Measurements from ENCODE around the gene PHAX. TPM values are rescaled to one million over a fixed set of nuclear protein-coding genes. Genes with fewer than 3 reads are reported as not detected.
"Not testable (repeated sequence)": the region's sequence is repeated elsewhere in the genome, so short reads cannot be mapped to it uniquely, and the experiment has no call there.

Gene PHAX
- total RNA-seq, 5 donors from 2014 or later (not counting 1 experiment from before 2014, with no cell fraction given): 19.7 to 37.3 (median 30.3) TPM

- Histone ChIP-seq H3K27me3 (replicated peaks in 1 of 2; ENCODE audit: control insufficient read depth in 2 of 2, extremely low read depth in 1 of 2, insufficient read depth in 2 of 2, low read length in 1 of 2) (peaks cover 0 to 6% of the 10 kb centered on the region in 2 experiments), H3K36me3 (ENCODE audit: control insufficient read depth in 2 of 2, extremely low read depth in 1 of 2, insufficient read depth in 1 of 2, low read length in 1 of 2) (no peaks in the 10 kb centered on the region), H3K4me1 (ENCODE audit: control insufficient read depth in 1 of 2, extremely low read depth in 1 of 2, insufficient read depth in 2 of 2, low read length in 2 of 2) (no peaks in the 10 kb centered on the region), H3K9me3 (no peaks in the 10 kb centered on the region), H3K4me3 (ENCODE audit: control insufficient read depth in 1 of 2, extremely low read depth in 1 of 2, low read length in 1 of 2) (no peak overlapping the region), H3K27ac (ENCODE audit: low read length) (no peak overlapping the region)
- peaks cover 9 to 24% of the 10 kb centered on the region in 2 donors for H3K27me3 Mint-ChIP-seq
- H3K36me3 Mint-ChIP-seq: peaks cover 5% of the 10 kb centered on the region
- DNase-seq (no peak), ATAC-seq (replicated peaks in 1 of 4) (no peak)
- ChIA-PET POLR2A (interaction anchor here in 1 of 2 donors (0.6 kb wide), 1 partner anchor 1980 kb away, joined by 4 read pairs; no protein-coding TSS in a partner anchor), CTCF (no interaction called here)
- H3K4me3 Mint-ChIP-seq: no peak overlapping the region
- H3K9me3 Mint-ChIP-seq: peaks cover 0 to 6% (median 5%) of the 10 kb centered on the region in 3 donors
- no peak overlapping the region for H3K27ac Mint-ChIP-seq
- H3K4me1 Mint-ChIP-seq: no peaks in the 10 kb centered on the region
Observed at GRCh38 chr5:126647071-126647470, 46.3 kb downstream of the PHAX start.

GRCh38 chr5:126648471-126648870, 47.7 kb downstream of the PHAX start:
- WGBS (ENCODE audit: insufficient coverage): 94% methylated on average over 3 of the region's 4 CpGs
- ATAC-seq (replicated peaks in 1 of 4) (no peak), DNase-seq (no peak)
- no peak overlapping the region for H3K4me3 ChIP-seq (ENCODE audit: control insufficient read depth in 1 of 2, extremely low read depth in 1 of 2, low read length in 1 of 2)
- POLR2A ChIA-PET: no interaction called here
- no peak overlapping the region for H3K27ac Mint-ChIP-seq
- H3K4me1 ChIP-seq (ENCODE audit: control insufficient read depth in 1 of 2, extremely low read depth in 1 of 2, insufficient read depth in 2 of 2, low read length in 2 of 2): no peaks in the 10 kb centered on the region
- peaks cover 9 to 24% of the 10 kb centered on the region in 2 donors for H3K27me3 Mint-ChIP-seq
- H3K27ac ChIP-seq (ENCODE audit: low read length): no peak overlapping the region
- CTCF ChIA-PET: interaction anchor here in 1 of 2 donors (0.5 kb wide), 1 partner anchor 10 kb away, joined by 3 read pairs; no protein-coding TSS in a partner anchor
- H3K27me3 ChIP-seq (replicated peaks in 1 of 2; ENCODE audit: control insufficient read depth in 2 of 2, extremely low read depth in 1 of 2, insufficient read depth in 2 of 2, low read length in 1 of 2): peaks cover 0 to 6% of the 10 kb centered on the region in 2 experiments
- no peaks in the 10 kb centered on the region for H3K9me3 ChIP-seq
- H3K9me3 Mint-ChIP-seq: peaks cover 0 to 6% (median 5%) of the 10 kb centered on the region in 3 donors
- no peaks in the 10 kb centered on the region for H3K36me3 ChIP-seq (ENCODE audit: control insufficient read depth in 2 of 2, extremely low read depth in 1 of 2, insufficient read depth in 1 of 2, low read length in 1 of 2)
- H3K4me3 Mint-ChIP-seq: no peak overlapping the region
- H3K36me3 Mint-ChIP-seq: peaks cover 5% of the 10 kb centered on the region
- no peaks in the 10 kb centered on the region for H3K4me1 Mint-ChIP-seq

DNA sequence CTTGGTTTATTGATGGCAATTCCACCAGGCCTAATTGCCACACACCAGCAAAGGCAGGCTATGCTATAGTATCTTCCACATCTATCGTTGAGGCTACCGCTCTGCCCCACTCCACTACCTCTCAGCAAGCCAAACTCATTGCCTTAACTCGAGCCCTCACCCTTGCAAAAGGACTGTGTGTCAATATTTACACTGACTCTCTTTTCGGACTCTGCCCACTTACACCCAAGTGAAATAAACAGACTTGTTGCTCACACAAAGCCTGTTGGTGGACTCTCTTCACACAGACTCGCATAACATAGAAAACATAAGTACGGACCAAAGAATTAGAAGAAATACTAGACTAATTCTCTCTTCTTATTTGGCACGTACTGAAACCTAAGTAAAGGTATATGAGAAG, 48.3 kb downstream of the PHAX start:
- H3K4me1 Mint-ChIP-seq; H3K9me3 ChIP-seq; H3K4me3 Mint-ChIP-seq; H3K27me3 ChIP-seq (replicated peaks in 1 of 2; ENCODE audit: control insufficient read depth in 2 of 2, extremely low read depth in 1 of 2, insufficient read depth in 2 of 2, low read length in 1 of 2); H3K36me3 ChIP-seq (ENCODE audit: control insufficient read depth in 2 of 2, extremely low read depth in 1 of 2, insufficient read depth in 1 of 2, low read length in 1 of 2); DNase-seq; H3K4me3 ChIP-seq (ENCODE audit: control insufficient read depth in 1 of 2, extremely low read depth in 1 of 2, low read length in 1 of 2); POLR2A ChIA-PET; H3K36me3 Mint-ChIP-seq; H3K4me1 ChIP-seq (ENCODE audit: control insufficient read depth in 1 of 2, extremely low read depth in 1 of 2, insufficient read depth in 2 of 2, low read length in 2 of 2); H3K9me3 Mint-ChIP-seq; ATAC-seq (replicated peaks in 1 of 4); H3K27ac ChIP-seq (ENCODE audit: low read length); H3K27ac Mint-ChIP-seq: not testable (repeated sequence)
- WGBS (ENCODE audit: insufficient coverage): 69% methylated on average over 3 of the region's 7 CpGs
- peaks cover 9 to 24% of the 10 kb centered on the region in 2 donors for H3K27me3 Mint-ChIP-seq
- CTCF ChIA-PET: interaction anchor here in 1 of 2 donors (1.7 kb wide), 1 partner anchor 10 kb away, joined by 5 read pairs; no protein-coding TSS in a partner anchor

GRCh38 chr5:126649709-126650108, 49.0 kb downstream of the PHAX start:
- H3K36me3 Mint-ChIP-seq; H3K4me1 Mint-ChIP-seq; POLR2A ChIA-PET; H3K4me3 Mint-ChIP-seq; H3K9me3 Mint-ChIP-seq; DNase-seq; H3K4me1 ChIP-seq (ENCODE audit: control insufficient read depth in 1 of 2, extremely low read depth in 1 of 2, insufficient read depth in 2 of 2, low read length in 2 of 2); H3K27me3 ChIP-seq (replicated peaks in 1 of 2; ENCODE audit: control insufficient read depth in 2 of 2, extremely low read depth in 1 of 2, insufficient read depth in 2 of 2, low read length in 1 of 2); H3K9me3 ChIP-seq; ATAC-seq (replicated peaks in 1 of 4); H3K27ac ChIP-seq (ENCODE audit: low read length); H3K27ac Mint-ChIP-seq; H3K4me3 ChIP-seq (ENCODE audit: control insufficient read depth in 1 of 2, extremely low read depth in 1 of 2, low read length in 1 of 2); H3K36me3 ChIP-seq (ENCODE audit: control insufficient read depth in 2 of 2, extremely low read depth in 1 of 2, insufficient read depth in 1 of 2, low read length in 1 of 2): not testable (repeated sequence)
- WGBS (ENCODE audit: insufficient coverage): no CpG with 5 or more reads among the region's 6 CpGs
- CTCF ChIA-PET: interaction anchor here in 1 of 2 donors (1.7 kb wide), 1 partner anchor 9 kb away, joined by 5 read pairs; no protein-coding TSS in a partner anchor
- H3K27me3 Mint-ChIP-seq: peaks cover 9 to 24% of the 10 kb centered on the region in 2 donors

- Mint-ChIP-seq H3K4me3 (no peak overlapping the region), H3K4me1 (no peaks in the 10 kb centered on the region), H3K27ac (no peak overlapping the region), H3K27me3 (peaks cover 9 to 24% of the 10 kb centered on the region in 2 donors), H3K9me3 (peaks cover 0 to 2% (median 1%) of the 10 kb centered on the region in 3 donors), H3K36me3 (peaks cover 1% of the 10 kb centered on the region)
- ATAC-seq (replicated peaks in 1 of 4) (no peak), DNase-seq (no peak)
- no CpG with 5 or more reads among the region's 1 CpG for WGBS (ENCODE audit: insufficient coverage)
- Histone ChIP-seq H3K4me3 (ENCODE audit: control insufficient read depth in 1 of 2, extremely low read depth in 1 of 2, low read length in 1 of 2) (no peak overlapping the region), H3K36me3 (ENCODE audit: control insufficient read depth in 2 of 2, extremely low read depth in 1 of 2, insufficient read depth in 1 of 2, low read length in 1 of 2) (no peaks in the 10 kb centered on the region), H3K27ac (ENCODE audit: low read length) (no peak overlapping the region), H3K4me1 (ENCODE audit: control insufficient read depth in 1 of 2, extremely low read depth in 1 of 2, insufficient read depth in 2 of 2, low read length in 2 of 2) (no peaks in the 10 kb centered on the region), H3K27me3 (replicated peaks in 1 of 2; ENCODE audit: control insufficient read depth in 2 of 2, extremely low read depth in 1 of 2, insufficient read depth in 2 of 2, low read length in 1 of 2) (peaks cover 0 to 6% of the 10 kb centered on the region in 2 experiments), H3K9me3 (no peaks in the 10 kb centered on the region)
- CTCF ChIA-PET: interaction anchor here in 1 of 2 donors (1.7 kb wide), 1 partner anchor 8 kb away, joined by 5 read pairs; no protein-coding TSS in a partner anchor
- POLR2A ChIA-PET: no interaction called here
Observed at GRCh38 chr5:126650463-126650862, 49.7 kb downstream of the PHAX start.

DNA sequence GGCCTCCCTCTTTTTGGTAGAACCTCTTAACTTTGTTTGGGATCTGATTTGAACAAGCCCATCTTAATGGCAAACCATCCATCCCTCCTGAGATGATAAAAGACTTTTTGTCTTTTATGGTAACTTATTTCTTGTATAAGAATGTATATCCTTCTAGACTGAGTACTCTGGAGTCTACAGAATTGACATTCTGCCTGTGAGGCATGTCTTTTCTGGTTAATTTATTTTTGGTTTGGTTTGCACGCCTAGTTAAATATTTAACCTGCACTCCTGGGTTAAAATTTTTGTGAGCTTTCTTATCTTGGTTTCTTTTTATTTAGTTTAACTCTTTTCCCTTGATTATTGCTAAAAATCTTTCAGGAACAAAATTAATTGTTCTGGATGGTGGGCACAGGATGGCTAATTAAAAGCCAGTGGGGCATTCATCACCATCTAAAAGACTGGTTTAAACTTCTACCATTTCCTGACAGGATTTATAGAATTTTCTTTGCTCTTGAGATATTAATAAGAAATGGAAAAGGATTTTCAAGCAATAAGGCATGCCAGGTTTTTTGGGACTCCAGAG, 50.3 kb downstream of the PHAX start:
- H3K36me3 Mint-ChIP-seq: no peaks in the 10 kb centered on the region
- ChIA-PET CTCF (no interaction called here), POLR2A (no interaction called here)
- no peak for ATAC-seq (replicated peaks in 1 of 4)
- Histone ChIP-seq H3K9me3 (no peaks in the 10 kb centered on the region), H3K27ac (ENCODE audit: low read length) (no peak overlapping the region), H3K27me3 (replicated peaks in 1 of 2; ENCODE audit: control insufficient read depth in 2 of 2, extremely low read depth in 1 of 2, insufficient read depth in 2 of 2, low read length in 1 of 2) (peaks cover 0 to 6% of the 10 kb centered on the region in 2 experiments), H3K36me3 (ENCODE audit: control insufficient read depth in 2 of 2, extremely low read depth in 1 of 2, insufficient read depth in 1 of 2, low read length in 1 of 2) (no peaks in the 10 kb centered on the region), H3K4me3 (ENCODE audit: control insufficient read depth in 1 of 2, extremely low read depth in 1 of 2, low read length in 1 of 2) (no peak overlapping the region), H3K4me1 (ENCODE audit: control insufficient read depth in 1 of 2, extremely low read depth in 1 of 2, insufficient read depth in 2 of 2, low read length in 2 of 2) (no peaks in the 10 kb centered on the region)
- no peaks in the 10 kb centered on the region for H3K4me1 Mint-ChIP-seq
- H3K4me3 Mint-ChIP-seq: no peak overlapping the region
- H3K27me3 Mint-ChIP-seq: peaks cover 9 to 24% of the 10 kb centered on the region in 2 donors
- no peak for DNase-seq
- no peaks in the 10 kb centered on the region for H3K9me3 Mint-ChIP-seq
- no CpG with 5 or more reads among the region's 1 CpG for WGBS (ENCODE audit: insufficient coverage)
- no peak overlapping the region for H3K27ac Mint-ChIP-seq
